ENCODE measurements around the gene NT5DC2.
A peak's percentile ranks its signal among the peaks of the same experiment; 100 is the strongest.
"Not testable (repeated sequence)": the region's sequence is repeated elsewhere in the genome, so short reads cannot be mapped to it uniquely, and the experiment has no call there.

Gene NT5DC2

GRCh38 chr3:52537165-52537620, 3.5 kb upstream of the NT5DC2 start:
- DNase-seq = no peak

DNA sequence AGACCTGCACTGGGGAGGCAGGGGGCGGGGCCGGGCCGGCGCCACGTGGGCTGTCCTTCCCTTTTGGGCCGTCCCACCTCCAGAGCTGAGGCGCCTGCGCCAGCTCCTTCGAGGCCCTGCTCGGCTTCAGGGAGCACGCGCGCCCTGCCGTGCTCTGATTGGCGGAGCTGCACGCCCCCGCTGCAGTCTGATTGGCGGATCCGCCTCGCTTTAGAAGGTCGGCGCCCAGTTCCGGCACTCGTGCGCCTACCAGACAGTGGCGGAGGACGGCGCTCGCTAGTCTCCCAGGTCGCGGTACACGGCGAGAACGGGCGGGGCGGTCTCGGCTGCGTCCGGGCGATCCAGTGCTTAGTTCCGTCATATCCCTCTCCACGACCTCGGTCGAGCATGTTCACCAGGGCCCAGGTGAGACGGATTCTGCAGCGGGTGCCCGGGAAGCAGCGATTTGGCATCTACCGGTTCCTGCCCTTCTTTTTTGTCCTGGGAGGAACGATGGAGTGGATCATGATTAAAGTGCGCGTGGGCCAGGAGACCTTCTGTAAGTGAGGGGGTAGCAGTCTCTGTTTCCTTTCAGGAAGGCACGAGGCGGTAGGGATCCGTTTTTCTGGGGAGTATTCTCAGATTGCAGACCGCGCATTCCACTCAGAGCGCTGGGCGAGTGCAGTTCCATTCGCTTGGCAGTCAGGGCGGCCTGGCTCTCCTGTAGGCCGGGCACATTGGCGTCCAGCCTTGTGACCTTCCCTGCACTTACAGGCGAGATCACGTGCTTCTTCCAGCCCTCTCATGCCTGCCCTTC, 2.9 kb upstream of the NT5DC2 start, which contains the start of gene UQCC5:
TSS of gene UQCC5 (plus strand) at position 237 of the 796 bp plus-strand sequence. CDS start at position 388, 151 bp downstream.
- peak; percentile 99 for DNase-seq

DNA sequence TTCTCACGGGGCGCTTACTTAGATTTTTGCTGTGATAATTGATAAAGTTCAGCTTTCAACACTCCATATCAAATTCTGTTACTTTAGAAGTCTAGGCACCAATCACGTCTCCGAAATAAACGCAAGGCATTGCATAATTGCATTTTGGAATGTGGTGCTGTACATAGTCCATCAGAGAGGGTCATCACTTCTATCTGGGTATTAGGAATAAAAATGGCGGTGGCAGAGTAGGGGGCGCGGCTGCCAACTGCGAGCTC, 2.4 kb upstream of the NT5DC2 start:
- DNase-seq = no peak

DNA sequence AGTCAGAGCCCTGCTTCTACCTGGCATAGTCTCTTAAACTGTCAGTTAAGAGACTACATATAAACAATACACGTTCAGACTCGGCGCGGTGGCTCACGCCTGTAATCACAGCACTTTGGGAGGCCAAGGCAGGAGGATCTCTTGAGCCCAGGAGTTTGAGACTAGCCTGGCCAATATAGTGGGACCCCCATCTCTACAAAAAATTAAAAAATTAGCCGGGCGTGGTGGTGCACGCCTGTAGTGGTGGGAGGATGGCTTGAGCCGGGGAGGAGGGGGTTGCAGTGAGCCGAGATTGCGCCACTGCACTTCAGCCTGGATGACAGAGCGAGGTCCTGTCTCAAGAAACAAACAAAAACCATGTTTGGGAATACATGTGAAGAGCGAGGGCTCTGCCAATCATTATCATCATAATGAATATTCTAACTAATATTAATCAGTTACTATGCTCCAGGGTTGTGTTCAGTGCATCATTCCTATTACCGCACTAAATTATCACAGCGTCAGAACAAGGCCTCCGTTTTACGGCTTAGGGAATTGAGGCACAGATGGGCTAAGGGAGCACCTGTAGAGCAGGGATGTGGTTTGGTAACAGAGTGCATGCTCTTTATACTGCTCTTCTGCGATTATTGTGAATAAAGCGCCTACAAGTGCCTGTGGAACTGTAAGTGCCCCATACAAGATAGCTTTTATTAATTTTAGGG, 1.9 kb upstream of the NT5DC2 start:
- DNase-seq = no peak

GRCh38 chr3:52534281-52535183, 875 bp upstream of the NT5DC2 start:
- peak; percentile 44 for DNase-seq

DNA sequence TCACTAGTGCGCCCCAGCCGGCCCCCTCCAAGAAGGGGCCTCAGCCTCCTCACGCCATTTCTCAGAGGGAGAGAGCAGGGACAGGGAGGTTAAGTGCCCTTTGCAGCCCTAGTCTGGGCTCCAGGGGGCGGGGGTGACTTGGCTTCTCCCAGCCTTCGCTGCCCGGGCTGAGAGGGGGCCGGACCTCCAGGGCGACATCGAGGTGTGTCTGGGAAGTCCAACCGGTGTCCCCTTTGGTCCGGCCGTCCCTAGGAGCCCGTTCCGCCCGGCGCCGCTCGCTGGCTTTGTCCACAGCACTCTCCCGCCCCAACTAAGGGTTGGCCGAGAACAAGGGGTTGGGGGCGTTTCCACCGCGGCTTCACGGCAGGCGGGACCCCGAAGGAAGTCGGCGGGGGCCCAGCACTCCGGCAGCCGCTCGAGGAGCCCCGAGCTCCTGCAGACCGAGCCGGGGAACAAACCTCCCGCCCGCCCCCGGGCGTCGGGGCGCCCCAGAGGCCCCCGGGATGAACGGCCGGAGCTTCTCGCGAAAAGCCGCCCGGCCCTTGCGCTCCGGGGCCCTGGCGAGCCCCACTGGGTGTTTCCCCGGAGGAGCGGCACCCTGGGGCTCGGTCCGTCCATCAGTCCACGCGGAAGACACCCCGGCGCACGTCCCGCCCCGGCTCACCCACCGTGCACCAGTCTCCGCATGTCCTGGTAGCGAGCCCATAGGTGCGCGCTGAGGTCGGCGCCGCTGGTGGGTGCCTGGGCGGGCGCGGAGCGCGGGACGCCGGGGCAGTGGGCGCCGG, 627 bp downstream of the NT5DC2 start:
- DNase-seq = peak; percentile 8

DNA sequence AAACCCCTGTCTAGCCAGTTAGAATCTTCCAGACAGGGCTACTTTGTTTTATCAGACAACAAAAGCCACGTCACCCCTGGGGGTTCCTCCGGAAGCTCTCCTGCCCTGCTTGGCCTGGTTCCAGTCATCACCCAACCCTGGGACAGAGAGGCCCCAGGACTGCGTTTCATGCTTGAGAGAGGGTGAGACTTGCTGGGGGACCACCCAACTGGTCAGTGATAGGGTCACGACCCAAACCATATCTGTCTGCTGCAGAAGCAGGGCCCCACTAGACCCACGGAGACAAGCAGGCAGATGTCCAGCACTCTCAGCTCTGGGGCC, 1.2 kb downstream of the NT5DC2 start:
- peak; percentile 62 for DNase-seq

GRCh38 chr3:52531860-52532516, 1.7 kb downstream of the NT5DC2 start:
- DNase-seq = no peak

DNA sequence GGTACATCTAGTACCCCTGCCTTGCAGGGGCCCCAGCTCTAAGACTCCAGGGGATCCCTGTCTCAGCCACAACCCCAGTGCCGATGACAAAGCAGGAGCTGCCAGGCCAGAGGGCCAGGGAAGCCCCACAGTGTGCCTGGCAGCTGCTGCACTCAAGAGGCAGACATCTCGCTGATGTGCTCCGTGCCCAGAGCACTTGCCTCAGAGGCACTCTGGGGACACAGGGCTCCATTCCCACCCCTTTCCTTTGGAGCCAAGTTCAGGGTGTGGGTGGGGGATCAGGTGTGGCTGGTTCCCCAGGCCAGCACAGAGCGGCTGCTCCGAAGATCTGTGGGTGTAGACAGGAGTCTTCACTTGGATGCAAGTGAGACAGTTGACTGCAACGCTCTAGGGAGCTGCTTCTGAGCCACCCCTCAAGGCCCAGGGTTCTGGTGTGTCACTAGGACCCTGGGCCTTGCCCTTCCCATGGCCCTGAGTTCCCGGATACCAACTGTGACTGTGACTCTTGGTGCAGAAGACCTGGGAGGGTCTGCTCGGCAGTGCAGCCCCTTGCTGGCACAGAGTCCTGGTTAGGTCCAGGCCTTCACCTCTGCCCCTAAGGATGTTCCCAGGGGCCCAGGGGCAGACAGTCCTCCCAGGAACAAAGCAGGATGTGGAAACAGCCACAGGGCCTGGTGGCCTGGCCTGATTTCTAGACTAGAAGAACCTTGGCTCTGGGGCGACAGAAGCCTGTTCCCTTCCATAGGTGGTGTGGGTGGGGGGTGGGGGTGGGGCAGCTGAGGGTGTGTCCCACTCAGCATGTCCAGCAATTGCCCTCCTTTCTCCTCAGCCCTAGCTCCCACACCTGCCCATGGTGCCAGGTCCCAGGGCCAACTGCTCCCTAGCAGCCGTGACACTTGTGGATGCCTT, 2.5 kb downstream of the NT5DC2 start:
- no peak for DNase-seq

DNA sequence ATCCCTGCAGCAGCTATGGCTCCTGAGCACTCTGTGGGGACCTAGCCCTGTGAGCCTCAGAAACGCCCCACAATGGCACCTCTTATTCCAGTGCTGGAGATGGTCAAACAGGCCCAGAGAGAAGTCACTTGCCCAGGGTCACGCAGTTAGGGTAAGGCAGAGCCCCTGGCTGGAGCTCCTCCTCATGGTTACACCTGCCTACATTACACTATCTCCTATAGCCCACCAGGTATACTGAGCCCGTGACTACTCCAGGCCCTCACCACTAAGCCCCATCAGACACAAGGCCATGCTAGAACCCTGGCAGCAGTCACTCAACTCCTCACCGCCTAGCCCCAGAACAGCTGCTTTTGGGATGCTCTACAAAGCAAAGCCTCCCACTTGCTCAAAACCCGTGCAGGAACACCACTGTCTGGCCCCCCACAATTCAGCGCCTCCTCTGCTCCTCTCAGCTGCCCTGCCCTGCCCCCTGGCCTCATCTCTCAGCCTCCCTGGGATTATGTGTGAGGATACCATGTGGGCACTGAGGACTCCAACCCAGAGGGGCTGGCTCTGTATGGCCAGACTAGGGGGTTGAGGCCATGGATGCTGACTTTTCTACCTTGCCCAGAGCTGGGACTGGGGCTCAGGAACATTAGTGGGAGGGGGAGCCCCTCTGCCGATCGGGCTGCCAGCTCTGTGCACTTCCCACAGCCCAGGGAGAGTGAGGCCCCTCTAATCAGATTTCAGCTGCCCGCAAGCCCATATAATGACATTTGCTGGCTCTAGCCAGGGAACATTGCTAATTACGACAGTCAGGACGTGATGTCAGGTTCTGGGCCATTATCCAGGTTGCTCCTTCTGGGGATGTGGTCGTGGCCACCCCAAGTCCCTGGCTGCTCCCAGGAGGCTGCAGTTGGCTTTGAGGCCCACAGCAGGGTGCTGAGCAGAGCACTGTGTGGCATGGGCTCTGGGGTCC, 4.0 kb downstream of the NT5DC2 start:
- no peak for DNase-seq

GRCh38 chr3:52528586-52529375, 4.9 kb downstream of the NT5DC2 start:
- no peak for DNase-seq

DNA sequence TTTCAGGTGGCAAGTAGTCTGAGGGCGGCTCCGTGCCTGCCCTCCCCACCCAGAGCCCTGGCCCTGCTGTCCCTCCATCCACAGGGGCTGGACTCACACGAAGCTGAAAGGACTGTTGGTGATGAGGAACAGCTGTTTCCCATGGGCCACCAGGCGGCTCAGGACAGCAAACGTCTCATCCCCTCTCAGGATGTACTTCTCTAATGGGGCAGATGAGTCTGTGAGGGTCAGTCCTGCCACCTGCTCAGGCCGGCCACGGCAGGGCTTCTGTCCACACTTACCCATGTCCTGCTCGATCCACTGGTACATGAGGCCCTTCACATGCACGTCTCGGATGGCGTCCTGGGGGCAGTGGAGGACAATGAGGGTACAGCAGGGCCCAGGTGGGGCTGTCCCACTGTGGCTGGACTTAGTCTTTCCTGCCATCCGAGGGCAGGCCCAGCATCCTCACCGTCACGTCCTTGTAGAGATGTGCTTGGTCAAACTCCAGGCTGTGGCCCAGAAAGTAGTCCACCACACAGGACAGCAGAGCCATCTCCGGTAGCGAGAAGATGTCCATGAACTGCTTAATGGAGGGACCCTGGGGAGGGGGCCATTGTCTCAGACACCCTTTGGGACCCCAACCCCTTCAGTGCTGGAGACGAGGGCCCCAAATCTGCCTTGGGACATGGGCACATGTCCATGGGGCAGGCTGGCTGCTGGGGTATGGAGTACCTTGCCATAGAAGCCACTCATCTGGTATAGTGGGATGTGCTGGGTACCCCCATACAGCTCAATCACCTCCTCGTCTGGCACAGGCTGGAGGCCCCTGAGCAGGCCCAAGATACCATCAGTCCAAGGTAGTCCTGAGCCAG, 5.7 kb downstream of the NT5DC2 start:
- no peak for DNase-seq

DNA sequence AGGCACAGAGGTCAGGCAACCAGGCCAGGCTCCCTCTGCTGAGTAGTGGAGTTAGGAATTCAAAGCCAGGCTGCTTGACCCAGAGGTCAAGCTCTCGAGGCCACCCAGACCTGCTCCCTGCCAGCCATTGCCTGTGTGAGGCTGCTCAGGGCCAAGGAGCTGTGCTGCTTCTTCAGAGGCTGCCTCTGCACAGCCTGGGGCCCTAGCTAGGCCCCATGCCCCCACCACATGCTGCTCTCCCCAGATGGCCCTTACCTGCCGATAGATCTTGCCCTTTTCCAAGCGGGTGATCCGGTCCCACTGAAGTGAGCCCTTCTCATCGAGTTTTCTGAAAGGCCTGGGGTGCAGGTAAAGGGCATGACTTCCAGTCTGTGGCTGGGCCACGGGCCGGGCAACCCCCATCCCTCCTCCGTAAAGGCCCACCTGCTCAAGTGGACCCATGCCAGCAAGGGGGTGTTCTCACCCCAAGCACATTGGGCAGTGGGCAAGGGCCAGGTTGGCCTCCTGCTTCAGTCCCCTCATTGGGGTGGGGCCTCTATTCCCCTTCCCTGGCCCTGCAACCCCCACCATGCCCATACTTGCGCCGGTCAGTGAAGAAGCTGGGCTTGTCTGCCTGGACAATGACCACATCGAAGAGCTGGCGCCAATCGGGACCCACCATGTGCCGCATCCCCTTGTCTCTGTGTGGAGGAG, 6.5 kb downstream of the NT5DC2 start:
- no peak for DNase-seq

- not testable (repeated sequence) for DNase-seq
Observed at GRCh38 chr3:52526671-52527038, 7.0 kb downstream of the NT5DC2 start.

DNA sequence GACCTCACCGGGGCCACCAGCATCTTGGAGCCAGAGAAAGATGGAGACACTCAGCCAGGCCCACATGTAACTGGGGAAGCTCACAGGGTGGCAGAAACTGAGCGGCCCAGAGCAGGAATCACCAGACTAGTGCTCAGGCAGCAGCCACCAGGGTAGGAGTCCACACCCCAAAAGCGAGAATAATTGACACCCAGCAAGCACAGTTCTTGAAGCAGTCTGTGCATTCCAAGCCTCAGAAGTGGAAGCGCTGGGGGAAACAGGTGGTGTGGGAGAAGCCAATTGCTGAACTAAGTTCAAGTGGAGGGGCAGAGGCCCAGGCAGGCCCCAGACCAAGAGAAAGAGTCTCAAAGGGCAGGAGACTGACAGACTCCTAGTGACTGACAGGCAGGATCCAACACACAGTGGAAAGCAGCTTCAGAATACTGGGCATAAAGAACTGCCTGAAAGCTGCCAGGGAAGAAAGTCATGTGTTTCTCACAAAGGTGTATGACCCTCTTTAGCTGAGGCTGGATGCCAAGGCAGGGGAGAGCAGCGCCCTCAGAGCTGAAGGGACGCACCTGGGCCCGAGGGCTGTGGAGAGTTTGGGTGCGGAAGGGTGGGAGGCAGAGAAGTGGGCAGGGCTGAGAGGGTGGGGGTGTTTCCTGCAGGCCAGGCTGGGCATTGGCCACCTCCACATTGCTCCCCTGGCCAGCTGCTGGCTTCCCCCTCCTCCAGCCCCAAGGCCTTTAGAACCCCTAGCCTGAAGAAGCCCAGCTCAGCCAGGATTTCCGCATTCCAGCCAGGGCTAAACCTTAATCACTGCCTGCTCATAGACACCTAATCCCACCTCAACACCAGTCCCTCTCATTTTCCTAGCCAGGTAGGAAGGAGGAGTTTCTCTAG, 7.7 kb downstream of the NT5DC2 start:
- no peak for DNase-seq

Measured in fibroblast of skin of scalp (primary cell).